Epithelial cell of proximal tubule (primary cell): Measurements from ENCODE around the gene SHB. TPM values are rescaled to one million over a fixed set of nuclear protein-coding genes. Genes with fewer than 3 reads are reported as not detected.
A peak's percentile ranks its signal among the peaks of the same experiment; 100 is the strongest.

ENCODE experiments used
- DNase-seq: peaks from one replicate; pipeline ENCODE4 v3.0.0-alpha.2; 2011; ENCODE audit warnings: low read depth
- H3K4me3 ChIP-seq: 2 replicates; pipeline ENCODE4 v1.5.1; 2011; ENCODE audit warnings: low read depth, mild to moderate bottlenecking, low read length
- total RNA-seq: library from RNA; depleted of rRNA; stranded (reverse); fragments of >200 nt; gene quantifications from 2 replicates; pipeline ENCODE4 v1.2.3, GENCODE V29; 2015
- TF ChIP-seq, protein P1 (sequence below): conservative IDR thresholded peaks from 2 replicates; pipeline ENCODE4 v1.5.1; 2012; ENCODE audit warnings: low read depth, mild to moderate bottlenecking, low read length

SHB gene
- total RNA-seq, 1 donor from 2014 or later, result 32.7 TPM

DNA sequence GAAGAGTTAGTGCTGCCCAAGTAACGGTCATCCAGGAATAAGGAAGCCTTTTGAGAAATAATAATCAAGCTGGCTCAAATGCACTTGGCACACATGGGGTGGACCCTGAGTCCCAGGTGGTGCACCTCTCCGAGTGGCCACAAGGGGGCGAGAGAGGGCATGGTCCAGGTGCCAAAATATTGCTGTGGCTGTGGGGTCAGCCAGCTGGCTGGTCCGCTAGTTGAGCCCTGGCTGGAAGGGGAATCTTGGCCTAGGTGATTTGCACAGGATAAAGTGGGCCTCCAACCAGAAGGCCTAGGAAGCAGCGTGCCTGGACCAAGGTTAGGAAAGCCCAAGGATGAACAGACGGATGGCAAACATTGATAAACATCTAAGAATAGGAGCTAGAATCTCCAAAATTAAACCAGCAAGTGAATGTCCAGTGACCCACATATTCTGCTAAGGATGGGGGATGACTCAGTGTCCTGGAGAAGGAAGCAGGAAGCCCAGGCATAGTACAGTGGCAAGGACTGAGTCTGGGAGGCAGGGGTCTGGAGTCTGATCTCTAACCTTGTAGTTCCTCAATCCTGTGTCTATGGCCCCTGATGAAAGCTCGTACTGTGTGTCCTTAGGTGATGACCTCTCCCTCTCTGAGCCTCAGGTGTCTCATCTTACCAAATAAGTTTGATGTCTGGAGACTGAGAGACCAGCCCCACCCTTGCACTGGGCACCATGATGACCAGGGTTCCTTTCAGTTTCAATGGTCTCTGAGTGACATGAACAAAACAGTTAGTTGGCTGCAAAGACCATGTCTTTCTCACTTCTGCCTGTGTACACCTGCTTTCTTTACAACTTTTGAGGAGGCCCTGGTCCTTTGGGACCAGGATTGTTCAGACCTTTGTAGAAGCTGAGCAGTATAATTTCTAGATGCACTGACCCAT lies 19.2 kb upstream of the SHB start:
- H3K4me3 ChIP-seq, result no peak overlapping the region
- TF ChIP-seq, protein P1, sequence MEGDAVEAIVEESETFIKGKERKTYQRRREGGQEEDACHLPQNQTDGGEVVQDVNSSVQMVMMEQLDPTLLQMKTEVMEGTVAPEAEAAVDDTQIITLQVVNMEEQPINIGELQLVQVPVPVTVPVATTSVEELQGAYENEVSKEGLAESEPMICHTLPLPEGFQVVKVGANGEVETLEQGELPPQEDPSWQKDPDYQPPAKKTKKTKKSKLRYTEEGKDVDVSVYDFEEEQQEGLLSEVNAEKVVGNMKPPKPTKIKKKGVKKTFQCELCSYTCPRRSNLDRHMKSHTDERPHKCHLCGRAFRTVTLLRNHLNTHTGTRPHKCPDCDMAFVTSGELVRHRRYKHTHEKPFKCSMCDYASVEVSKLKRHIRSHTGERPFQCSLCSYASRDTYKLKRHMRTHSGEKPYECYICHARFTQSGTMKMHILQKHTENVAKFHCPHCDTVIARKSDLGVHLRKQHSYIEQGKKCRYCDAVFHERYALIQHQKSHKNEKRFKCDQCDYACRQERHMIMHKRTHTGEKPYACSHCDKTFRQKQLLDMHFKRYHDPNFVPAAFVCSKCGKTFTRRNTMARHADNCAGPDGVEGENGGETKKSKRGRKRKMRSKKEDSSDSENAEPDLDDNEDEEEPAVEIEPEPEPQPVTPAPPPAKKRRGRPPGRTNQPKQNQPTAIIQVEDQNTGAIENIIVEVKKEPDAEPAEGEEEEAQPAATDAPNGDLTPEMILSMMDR, result peak; percentile 98
- no peak for DNase-seq

DNA sequence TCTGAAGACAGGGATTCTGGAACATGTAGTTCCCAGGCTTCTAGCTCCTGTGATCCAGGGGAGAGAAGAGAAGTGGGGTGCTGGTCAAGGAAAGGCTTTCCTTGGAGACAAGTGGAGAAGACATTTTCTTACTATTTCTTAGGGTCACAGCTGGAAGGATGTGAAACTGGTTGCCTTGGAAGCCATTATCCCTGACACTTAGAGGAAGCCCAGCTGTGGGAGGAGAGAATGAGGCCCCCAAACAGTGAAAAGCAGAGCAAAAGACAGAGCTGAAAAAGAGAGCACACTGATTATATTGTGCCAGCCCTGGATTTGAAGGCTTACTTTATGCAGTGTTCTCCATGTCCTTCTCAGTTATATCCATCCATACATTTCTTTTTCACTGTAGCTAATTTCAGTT lies 17.5 kb upstream of the SHB start:
- no peak for DNase-seq
- TF ChIP-seq, protein P1, result no peak
- H3K4me3 ChIP-seq, result no peak overlapping the region

DNA sequence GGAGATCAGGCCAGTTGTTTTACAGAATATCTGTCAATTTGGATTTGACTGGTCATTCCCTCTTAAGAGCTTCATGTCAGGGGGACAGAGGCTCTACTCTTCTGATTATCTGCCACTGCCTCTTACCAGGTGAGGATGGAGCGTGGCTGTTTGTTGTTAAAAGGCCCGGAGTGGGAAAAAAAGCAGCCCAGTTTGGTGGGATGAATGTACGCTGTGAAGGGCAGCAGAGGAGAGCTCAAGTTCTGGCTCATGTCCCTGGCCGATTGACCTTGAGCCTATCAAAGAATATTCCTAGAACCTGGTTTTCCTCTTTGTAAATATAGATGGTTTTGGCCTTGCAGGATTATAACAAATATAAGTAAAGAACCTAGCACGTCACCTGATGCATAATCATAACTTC lies 16.3 kb upstream of the SHB start:
- TF ChIP-seq, protein P1, result no peak
- DNase-seq, result no peak
- H3K4me3 ChIP-seq, result no peak overlapping the region

DNA sequence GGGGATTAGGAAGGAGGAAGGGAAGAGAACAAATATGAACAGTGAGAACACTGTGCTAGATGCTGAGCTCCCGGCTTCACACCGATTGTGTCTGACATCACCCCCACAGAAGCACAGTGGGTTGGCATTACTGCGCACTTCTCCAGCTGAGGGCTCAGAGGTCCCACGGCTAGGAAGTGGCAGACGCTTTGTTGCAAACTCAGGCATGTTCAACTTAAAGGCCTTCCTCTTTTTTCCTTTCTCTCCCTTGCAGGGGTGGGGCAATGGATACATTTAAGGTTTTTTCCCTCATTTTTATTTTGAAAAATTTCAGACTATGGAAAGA lies 15.5 kb upstream of the SHB start:
- no peak for DNase-seq

DNA sequence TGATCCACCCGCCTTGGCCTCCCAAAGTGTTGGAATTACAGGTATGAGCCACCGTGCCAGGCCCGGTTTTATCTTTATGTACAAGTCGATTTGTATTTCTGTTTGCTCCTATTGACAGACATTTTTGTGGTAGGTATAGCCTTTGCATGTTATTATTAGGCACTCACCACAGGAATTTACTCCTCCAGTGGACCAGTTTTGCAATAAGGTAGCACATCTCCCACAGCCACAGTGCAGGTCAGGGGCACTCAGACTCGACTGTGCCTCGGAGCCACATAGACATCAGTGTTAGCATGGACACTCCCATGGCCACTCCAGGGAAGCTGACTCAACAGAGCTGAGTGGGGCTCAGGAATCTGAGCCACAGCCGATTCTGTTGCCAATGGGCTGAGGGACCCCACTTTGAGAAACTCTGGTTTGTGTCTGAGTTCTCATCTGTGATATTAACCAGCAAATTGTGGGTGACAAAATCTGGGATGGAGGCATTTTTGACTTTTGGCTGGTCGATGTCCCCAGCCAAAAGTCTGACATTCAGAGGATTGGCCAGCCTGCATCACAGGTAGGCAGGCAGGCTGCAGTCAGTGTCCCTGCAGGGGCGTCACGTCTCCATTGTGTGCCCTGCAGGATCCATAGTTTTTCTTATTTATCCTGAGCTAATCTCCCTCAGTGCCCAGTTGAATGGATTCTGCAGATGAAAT lies 15.0 kb upstream of the SHB start:
- DNase-seq, result no peak

More for the DNA sequence above, 15.5 kb upstream of the SHB start:
- H3K4me3 ChIP-seq, result no peak overlapping the region
- TF ChIP-seq, protein P1, result no peak

DNA sequence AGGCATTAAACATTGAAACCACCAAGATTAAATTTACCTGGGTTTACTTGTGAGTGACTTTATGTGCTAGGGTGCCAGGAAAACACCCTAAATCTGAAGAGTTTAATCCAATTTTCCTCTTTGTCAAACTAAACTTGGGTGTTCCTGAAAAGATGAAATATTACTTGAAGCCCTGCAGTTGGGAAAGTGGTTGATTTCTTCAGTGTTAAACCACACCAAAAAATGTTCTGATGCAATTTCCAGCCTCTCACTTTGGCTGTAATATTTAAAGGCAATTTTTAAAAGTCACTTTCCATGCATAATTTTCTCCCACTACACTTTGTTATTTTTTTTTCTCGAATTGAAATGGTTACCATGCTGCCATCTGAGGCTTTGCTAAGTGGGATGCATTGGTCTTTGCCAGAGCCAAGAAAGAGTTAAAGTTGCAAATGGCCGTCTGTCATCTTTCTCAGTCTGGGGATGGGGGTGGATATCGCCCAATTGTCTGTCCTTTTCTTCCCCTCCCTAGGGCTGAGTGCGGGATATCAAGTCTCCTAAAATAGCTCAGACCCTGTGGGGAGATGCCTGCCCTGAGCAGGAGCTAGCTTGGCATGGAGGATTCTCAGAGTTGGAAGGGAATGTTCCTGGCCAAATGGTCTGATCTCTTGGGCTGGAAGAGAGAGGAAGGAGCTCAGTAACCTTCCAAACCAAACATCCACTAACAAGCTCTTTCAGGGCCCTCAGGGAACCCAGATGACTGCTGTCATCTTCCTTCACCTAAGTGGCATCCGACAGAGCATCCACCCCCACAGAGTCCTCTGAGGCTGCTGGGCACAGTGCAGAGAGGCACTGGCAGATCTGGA lies 13.6 kb upstream of the SHB start:
- no peak overlapping the region for H3K4me3 ChIP-seq
- TF ChIP-seq, protein P1, result no peak
- DNase-seq, result no peak

More for the DNA sequence above, 15.0 kb upstream of the SHB start:
- no peak overlapping the region for H3K4me3 ChIP-seq
- TF ChIP-seq, protein P1, result no peak
